Globus pallidus (tissue), 1 donor: Measurements from ENCODE around the gene PCDH9.
A peak's percentile ranks its signal among the peaks of the same experiment; 100 is the strongest.

Source experiments
- DNase-seq: peaks from one replicate; pipeline ENCODE4 v3.0.0-alpha.2; 2015; ENCODE audit warnings: low spot score

Gene PCDH9

GRCh38 chr13:66751691-66752090, 478.4 kb downstream of the PCDH9 start:
- no peak for DNase-seq

GRCh38 chr13:66748712-66749111, 481.4 kb downstream of the PCDH9 start:
- DNase-seq, result no peak

GRCh38 chr13:66745307-66745706, 484.8 kb downstream of the PCDH9 start:
- peak; percentile 33 for DNase-seq

- peak; percentile 75 for DNase-seq
Observed at GRCh38 chr13:66723576-66723975, 506.6 kb downstream of the PCDH9 start.

GRCh38 chr13:66716538-66716937, 513.6 kb downstream of the PCDH9 start:
- DNase-seq, result no peak

GRCh38 chr13:66714795-66715194, 515.3 kb downstream of the PCDH9 start:
- no peak for DNase-seq

GRCh38 chr13:66704110-66704509, 526.0 kb downstream of the PCDH9 start:
- DNase-seq, result no peak

GRCh38 chr13:66703597-66703996, 526.5 kb downstream of the PCDH9 start:
- DNase-seq, result no peak

GRCh38 chr13:66700117-66700601, 530.0 kb downstream of the PCDH9 start:
- peak; percentile 40 for DNase-seq

- no peak for DNase-seq
Observed at GRCh38 chr13:66693656-66694055, 536.5 kb downstream of the PCDH9 start.

- no peak for DNase-seq
Observed at GRCh38 chr13:66691149-66691548, 539.0 kb downstream of the PCDH9 start.

GRCh38 chr13:66689628-66690027, 540.5 kb downstream of the PCDH9 start:
- DNase-seq, result peak; percentile 73

- no peak for DNase-seq
Observed at GRCh38 chr13:66689037-66689619, 541.0 kb downstream of the PCDH9 start.

- no peak for DNase-seq
Observed at GRCh38 chr13:66681403-66681802, 548.7 kb downstream of the PCDH9 start.

- DNase-seq, result no peak
Observed at GRCh38 chr13:66680031-66680430, 550.1 kb downstream of the PCDH9 start.

GRCh38 chr13:66675620-66676019, 554.5 kb downstream of the PCDH9 start:
- no peak for DNase-seq

GRCh38 chr13:66673401-66673800, 556.7 kb downstream of the PCDH9 start:
- no peak for DNase-seq

GRCh38 chr13:66665991-66666390, 564.1 kb downstream of the PCDH9 start:
- peak; percentile 75 for DNase-seq

GRCh38 chr13:66663711-66664110, 566.4 kb downstream of the PCDH9 start:
- no peak for DNase-seq

GRCh38 chr13:66663206-66663605, 566.9 kb downstream of the PCDH9 start:
- no peak for DNase-seq

GRCh38 chr13:66661336-66661735, 568.8 kb downstream of the PCDH9 start:
- DNase-seq, result no peak

- DNase-seq, result no peak
Observed at GRCh38 chr13:66660468-66660813, 569.7 kb downstream of the PCDH9 start.

GRCh38 chr13:66659701-66660467, 570.3 kb downstream of the PCDH9 start:
- DNase-seq, result no peak

GRCh38 chr13:66659286-66659685, 570.9 kb downstream of the PCDH9 start:
- no peak for DNase-seq
